Panc1 (cell line): ENCODE results near the gene JAG1. TPM values are rescaled to one million over a fixed set of nuclear protein-coding genes. Genes with fewer than 3 reads are reported as not detected.

Source experiments
- ATAC-seq: fragments of 200-7000 bp; cut with Tn5 transposase; 2 replicates; pipeline ENCODE4 v1.9.1; 2020; ENCODE audit warnings: mild to moderate bottlenecking, moderate library complexity
- BruUV-seq: library from RNA; stranded (reverse); fragments of 400-500 nt; replicated peaks from 2 replicates; lab custom pipeline; 2021; lab: Mats Ljungman, UMichigan
- CTCF ChIA-PET: fragments of 300-600 bp; sonication (Branson Sonifier 250); formaldehyde crosslinking; loops from one replicate; lab custom pipeline; 2022; ENCODE audit warnings: antibody characterized with exemption; lab: Charles Lee
- POLR2A ChIA-PET: fragments of 300-600 bp; sonication (Branson Sonifier 250); formaldehyde crosslinking; loops from one replicate; lab custom pipeline; 2022; ENCODE audit warnings: antibody characterized with exemption; lab: Charles Lee
- DNase-seq: peaks from one replicate; pipeline ENCODE4 v3.0.0-alpha.2; 2010; ENCODE audit warnings: low read depth, low spot score
- H3K27ac ChIP-seq: 2 replicates; pipeline ENCODE4 v1.5.1; 2011; ENCODE audit warnings: mild to moderate bottlenecking, low read length, inconsistent platforms
- H3K27me3 ChIP-seq: fragments of 200-500 bp; sonication (Bioruptor generic); 2 replicates; pipeline ENCODE4 v1.6.0; 2014; ENCODE audit warnings: low read length, inconsistent platforms; ENCODE audit not compliant: control insufficient read depth, insufficient read depth
- H3K36me3 ChIP-seq: fragments of 200-500 bp; sonication (Bioruptor generic); 2 replicates; pipeline ENCODE4 v1.5.1; 2014; ENCODE audit warnings: inconsistent platforms, mild to moderate bottlenecking, low read length, moderate library complexity; ENCODE audit not compliant: control insufficient read depth, insufficient read depth
- H3K4me1 ChIP-seq: 2 replicates; pipeline ENCODE4 v1.5.1; 2011; ENCODE audit warnings: inconsistent platforms, mild to moderate bottlenecking, low read length, moderate library complexity; ENCODE audit not compliant: control insufficient read depth, insufficient read depth
- H3K4me3 ChIP-seq, 2 experiments: 2 replicates each; pipeline ENCODE4 v1.5.1; 2011 to 2012; ENCODE audit warnings: low read depth in 2 of 2, low read length in 2 of 2, mild to moderate bottlenecking in 2 of 2, inconsistent platforms in 1 of 2, moderate library complexity in 1 of 2
- H3K9me3 ChIP-seq: fragments of 200-500 bp; sonication (Bioruptor generic); 2 replicates; pipeline ENCODE4 v1.5.1; 2014; ENCODE audit warnings: low read depth, mild to moderate bottlenecking, inconsistent platforms, low read length, moderate library complexity; ENCODE audit not compliant: control insufficient read depth, insufficient read depth
- POLR2AphosphoS5 ChIP-seq: IDR thresholded peaks from 2 replicates; pipeline ENCODE4 v1.6.1; 2012; ENCODE audit warnings: mild to moderate bottlenecking, low read depth, low read length, moderate library complexity
- SIN3A ChIP-seq: IDR thresholded peaks from 2 replicates; pipeline ENCODE4 v1.6.1; 2012; ENCODE audit warnings: low read depth, mild to moderate bottlenecking, low read length, moderate library complexity, borderline replicate concordance; ENCODE audit not compliant: insufficient read depth
- TCF7L2 ChIP-seq: IDR thresholded peaks from 2 replicates; pipeline ENCODE4 v1.6.1; 2011; ENCODE audit warnings: mild to moderate bottlenecking, low read depth, low read length, inconsistent platforms
- in situ Hi-C: cut with HindIII; loops from 2 replicates; pipeline ENCODE4 v1.10.0; 2016; ENCODE audit warnings: low sequenced_read_pairs, low pct_unique_long_range_greater_than_20kb
- intact Hi-C: fragments of 100-400 bp; cut with micrococcal nuclease; formaldehyde crosslinking; loops from one replicate; pipeline ENCODE4 v1.10.0; 2022; ENCODE audit not compliant: unreplicated experiment
- total RNA-seq: library from RNA; stranded (reverse); gene quantifications from one replicate; pipeline ENCODE4 v1.2.1, GENCODE V29; 2021; ENCODE audit not compliant: unreplicated experiment
- TF ChIP-seq, protein P1 (sequence below): fragments of 450-650 bp; IDR thresholded peaks from 2 replicates; pipeline ENCODE4 v1.5.1; 2017; ENCODE audit warnings: mild to moderate bottlenecking
- TF ChIP-seq, protein P2 (sequence below), 2 experiments: IDR thresholded peaks; 2 replicates each; pipeline ENCODE4 v1.6.1; 2011 to 2012; ENCODE audit warnings: low read depth in 2 of 2, control low read depth in 1 of 2, low read length in 1 of 2, mild to moderate bottlenecking in 1 of 2, moderate library complexity in 1 of 2; ENCODE audit not compliant: insufficient read depth in 1 of 2

JAG1 gene
- total RNA-seq, 1 experiment from 2014 or later: 21.2 TPM

DNA sequence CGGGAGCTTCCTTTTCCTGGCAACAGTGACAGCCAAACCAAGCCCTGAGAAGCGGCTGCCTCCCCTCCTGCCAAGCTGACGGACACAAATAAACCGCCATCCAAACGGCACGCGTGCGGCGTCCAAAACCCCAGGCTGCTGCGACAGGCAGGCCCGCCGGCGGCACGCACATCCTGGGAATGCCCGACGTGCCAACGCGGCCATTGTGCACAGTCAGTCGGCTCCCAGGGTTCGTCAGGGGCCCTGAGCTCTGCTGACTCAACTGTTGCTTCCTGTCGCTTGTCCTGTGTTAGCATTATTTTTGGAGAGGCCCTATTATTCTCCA, 6.8 kb downstream of the JAG1 start:
- Histone ChIP-seq H3K9me3 (no peaks in the 10 kb centered on the region), H3K27me3 (no peaks in the 10 kb centered on the region), H3K27ac (no peak overlapping the region), H3K4me3 (no peak overlapping the region), H3K36me3 (no peaks in the 10 kb centered on the region; the same call in 1 of the 2 replicates), H3K4me1 (peaks cover 31% of the 10 kb centered on the region)
- in situ Hi-C loops: no loop called here
- ChIA-PET POLR2A (no interaction called here), CTCF (no interaction called here)
- BruUV-seq: no TSS peak
- ATAC-seq (no peak), DNase-seq (no peak)
- TF ChIP-seq TCF7L2 (no peak), POLR2AphosphoS5 (no peak), SIN3A (no peak)
- TF ChIP-seq, protein P1, sequence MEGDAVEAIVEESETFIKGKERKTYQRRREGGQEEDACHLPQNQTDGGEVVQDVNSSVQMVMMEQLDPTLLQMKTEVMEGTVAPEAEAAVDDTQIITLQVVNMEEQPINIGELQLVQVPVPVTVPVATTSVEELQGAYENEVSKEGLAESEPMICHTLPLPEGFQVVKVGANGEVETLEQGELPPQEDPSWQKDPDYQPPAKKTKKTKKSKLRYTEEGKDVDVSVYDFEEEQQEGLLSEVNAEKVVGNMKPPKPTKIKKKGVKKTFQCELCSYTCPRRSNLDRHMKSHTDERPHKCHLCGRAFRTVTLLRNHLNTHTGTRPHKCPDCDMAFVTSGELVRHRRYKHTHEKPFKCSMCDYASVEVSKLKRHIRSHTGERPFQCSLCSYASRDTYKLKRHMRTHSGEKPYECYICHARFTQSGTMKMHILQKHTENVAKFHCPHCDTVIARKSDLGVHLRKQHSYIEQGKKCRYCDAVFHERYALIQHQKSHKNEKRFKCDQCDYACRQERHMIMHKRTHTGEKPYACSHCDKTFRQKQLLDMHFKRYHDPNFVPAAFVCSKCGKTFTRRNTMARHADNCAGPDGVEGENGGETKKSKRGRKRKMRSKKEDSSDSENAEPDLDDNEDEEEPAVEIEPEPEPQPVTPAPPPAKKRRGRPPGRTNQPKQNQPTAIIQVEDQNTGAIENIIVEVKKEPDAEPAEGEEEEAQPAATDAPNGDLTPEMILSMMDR: no peak
- TF ChIP-seq, protein P2, sequence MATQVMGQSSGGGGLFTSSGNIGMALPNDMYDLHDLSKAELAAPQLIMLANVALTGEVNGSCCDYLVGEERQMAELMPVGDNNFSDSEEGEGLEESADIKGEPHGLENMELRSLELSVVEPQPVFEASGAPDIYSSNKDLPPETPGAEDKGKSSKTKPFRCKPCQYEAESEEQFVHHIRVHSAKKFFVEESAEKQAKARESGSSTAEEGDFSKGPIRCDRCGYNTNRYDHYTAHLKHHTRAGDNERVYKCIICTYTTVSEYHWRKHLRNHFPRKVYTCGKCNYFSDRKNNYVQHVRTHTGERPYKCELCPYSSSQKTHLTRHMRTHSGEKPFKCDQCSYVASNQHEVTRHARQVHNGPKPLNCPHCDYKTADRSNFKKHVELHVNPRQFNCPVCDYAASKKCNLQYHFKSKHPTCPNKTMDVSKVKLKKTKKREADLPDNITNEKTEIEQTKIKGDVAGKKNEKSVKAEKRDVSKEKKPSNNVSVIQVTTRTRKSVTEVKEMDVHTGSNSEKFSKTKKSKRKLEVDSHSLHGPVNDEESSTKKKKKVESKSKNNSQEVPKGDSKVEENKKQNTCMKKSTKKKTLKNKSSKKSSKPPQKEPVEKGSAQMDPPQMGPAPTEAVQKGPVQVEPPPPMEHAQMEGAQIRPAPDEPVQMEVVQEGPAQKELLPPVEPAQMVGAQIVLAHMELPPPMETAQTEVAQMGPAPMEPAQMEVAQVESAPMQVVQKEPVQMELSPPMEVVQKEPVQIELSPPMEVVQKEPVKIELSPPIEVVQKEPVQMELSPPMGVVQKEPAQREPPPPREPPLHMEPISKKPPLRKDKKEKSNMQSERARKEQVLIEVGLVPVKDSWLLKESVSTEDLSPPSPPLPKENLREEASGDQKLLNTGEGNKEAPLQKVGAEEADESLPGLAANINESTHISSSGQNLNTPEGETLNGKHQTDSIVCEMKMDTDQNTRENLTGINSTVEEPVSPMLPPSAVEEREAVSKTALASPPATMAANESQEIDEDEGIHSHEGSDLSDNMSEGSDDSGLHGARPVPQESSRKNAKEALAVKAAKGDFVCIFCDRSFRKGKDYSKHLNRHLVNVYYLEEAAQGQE (IDR thresholded peaks at IDR 0.05; ENCODE audit: insufficient read depth in 1 of 2, low read depth in 2 of 2, low read length in 1 of 2): no peak
- intact Hi-C loops: no loop called here

DNA sequence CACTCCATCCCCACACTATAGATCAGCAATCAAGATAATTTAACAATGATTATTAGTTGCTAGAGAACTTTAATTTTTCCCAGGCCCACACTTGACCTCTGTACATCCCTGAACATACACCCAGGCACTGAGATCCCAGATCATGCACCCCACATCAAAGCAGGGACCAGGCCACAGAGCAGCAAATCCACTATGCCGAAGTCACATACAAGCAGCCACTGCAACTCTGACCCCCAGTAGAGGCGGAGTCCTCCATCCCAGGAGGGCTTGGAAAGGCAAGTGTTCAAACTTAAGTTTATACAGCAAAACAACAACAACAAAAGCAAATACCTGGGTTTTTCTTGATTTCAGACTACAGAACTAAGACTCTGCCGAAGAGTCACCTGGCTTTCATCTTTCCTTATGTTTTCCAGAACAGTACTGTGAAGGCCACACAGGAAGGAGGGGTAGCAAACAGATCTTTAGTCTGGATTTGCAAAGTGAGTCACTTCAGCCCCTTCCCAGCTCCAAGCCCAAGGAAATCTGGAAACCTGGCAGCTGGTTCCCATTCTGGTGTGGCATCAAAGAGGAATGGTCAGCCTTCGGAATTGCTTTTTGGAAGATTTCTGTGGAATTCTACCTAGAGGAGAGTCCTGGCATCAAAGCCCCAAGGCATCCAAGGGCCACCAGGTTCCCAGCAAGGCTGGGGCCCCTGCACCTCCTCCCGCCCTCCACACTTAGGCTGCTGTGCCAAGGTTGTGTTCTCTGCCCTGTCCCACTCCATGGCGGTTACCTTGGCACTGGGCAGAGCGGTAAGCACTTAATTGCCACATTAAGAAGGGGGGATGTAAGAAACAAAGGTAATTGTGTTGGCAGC, 7.3 kb downstream of the JAG1 start:
- POLR2A ChIA-PET: no interaction called here
- H3K9me3 ChIP-seq: no peaks in the 10 kb centered on the region
- in situ Hi-C loops (no loop called here), intact Hi-C loops (no loop called here)
- peaks cover 31% of the 10 kb centered on the region for H3K4me1 ChIP-seq
- BruUV-seq: no TSS peak
- no peak for DNase-seq
- H3K27ac ChIP-seq: no peak overlapping the region; the same call in 1 of the 2 replicates
- no peaks in the 10 kb centered on the region for H3K36me3 ChIP-seq
- CTCF ChIA-PET: no interaction called here
- H3K4me3 ChIP-seq: no peak overlapping the region
- ATAC-seq: no peak
- TF ChIP-seq, protein P1: no peak
- TF ChIP-seq SIN3A: no peak
- TF ChIP-seq, protein P2 (IDR thresholded peaks at IDR 0.05; ENCODE audit: insufficient read depth in 1 of 2, low read depth in 2 of 2, low read length in 1 of 2): no peak
- no peak for TF ChIP-seq TCF7L2
- no peak for TF ChIP-seq POLR2AphosphoS5
- no peaks in the 10 kb centered on the region for H3K27me3 ChIP-seq
